ENCODE data around the gene DCPS.
"Not testable (repeated sequence)": the region's sequence is repeated elsewhere in the genome, so short reads cannot be mapped to it uniquely, and the experiment has no call there.

DCPS gene

DNA sequence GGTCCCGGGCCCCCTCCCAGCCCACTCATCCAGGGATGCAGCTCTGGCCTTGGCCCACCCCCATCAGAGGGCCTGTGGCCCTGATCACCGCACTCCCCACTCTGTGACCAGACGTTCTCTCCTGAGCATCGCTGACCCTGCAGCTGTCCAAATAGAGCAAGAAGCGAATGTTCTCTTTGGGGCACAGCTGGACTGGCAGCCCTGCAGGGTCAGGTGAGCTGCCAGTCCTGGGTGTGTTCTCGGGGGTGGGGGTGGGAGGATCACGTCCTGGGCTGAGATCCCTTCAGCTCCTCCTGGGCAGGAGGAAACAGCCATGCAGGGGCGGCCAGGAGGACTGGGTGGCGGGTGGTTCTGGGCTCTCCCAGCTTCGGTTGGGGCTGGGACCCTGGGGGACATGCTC is 78.1 kb downstream of the DCPS start:
- not testable (repeated sequence) for DNase-seq (ENCODE audit: low read depth in 1 of 2, low spot score in 1 of 2)

DNA sequence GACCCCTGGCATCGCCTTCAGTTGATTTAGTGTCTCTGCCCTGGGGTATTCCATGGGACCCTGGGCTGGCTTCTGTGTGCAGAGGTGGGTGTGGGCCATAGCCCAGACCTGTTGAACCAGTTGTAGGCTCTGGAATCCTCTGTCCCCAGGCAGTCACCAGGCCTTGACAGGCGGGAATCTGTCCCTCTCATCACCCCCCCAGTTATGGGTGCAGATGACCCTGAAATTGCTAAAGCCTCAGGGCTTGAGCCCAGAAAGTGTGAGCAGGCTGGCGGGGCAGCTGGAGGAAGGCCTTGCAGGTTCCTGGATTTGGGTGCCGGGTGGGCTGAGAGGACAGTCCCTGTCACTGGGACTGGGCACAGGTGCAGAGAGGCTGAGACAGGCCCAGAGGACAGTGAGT is 78.8 kb downstream of the DCPS start:
- DNase-seq (ENCODE audit: low read depth in 1 of 2, low spot score in 1 of 2), result not testable (repeated sequence)

- DNase-seq (ENCODE audit: low read depth in 1 of 2, low spot score in 1 of 2), result no peak
Measured at GRCh38 chr11:126383339-126384335, 79.8 kb downstream of the DCPS start.

DNA sequence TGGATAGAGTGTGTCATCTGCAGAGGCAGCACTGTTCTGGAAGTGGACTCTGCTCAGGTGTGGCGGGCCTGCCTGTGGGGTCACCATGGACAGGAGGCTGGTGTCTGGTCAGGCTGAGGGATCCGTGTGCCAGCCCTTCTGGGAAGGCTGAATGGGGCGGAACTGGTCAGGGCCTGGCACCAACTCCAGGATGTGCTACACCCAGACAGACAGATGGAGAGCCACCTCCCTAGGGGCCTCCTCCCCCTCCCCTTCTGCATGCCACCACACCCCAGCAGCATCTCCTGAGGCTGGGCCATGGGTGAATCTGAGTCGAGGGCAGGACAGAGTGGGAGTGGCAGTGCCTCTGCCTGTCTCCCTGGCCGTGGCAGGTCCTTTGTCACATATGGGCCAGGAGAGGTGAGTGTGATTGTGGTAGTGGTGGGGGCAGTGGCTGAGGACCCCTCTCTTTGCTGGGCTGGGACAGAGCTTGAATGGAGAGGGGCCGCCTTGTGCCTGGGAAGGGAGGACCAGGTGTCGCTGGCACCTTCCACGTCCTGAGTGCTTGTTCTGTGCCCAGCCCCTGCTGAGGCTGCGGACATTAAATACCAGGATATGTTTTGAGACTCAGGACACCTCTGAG is 80.7 kb downstream of the DCPS start:
- DNase-seq (ENCODE audit: low read depth in 1 of 2, low spot score in 1 of 2), result no peak

- DNase-seq (ENCODE audit: low read depth in 1 of 2, low spot score in 1 of 2), result no peak
Measured at GRCh38 chr11:126385991-126386728, 82.3 kb downstream of the DCPS start.

DNA sequence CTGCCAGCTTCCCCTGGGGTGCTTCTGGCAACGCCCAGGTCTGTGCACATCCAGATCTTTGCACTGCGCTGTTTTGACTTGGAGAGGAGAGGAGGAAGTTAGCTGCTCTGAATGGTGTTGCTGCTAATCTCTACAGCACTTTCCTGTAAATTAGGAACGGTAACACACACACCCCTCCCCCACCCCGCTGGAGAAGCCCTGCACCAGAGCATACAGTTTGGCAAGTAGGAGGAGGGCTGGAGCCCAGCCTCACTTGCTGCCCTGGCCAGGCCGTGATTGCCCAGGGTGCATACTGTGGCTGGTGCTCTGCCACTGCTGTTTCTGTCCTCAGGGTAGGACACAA is 82.8 kb downstream of the DCPS start:
- DNase-seq (ENCODE audit: low read depth in 1 of 2, low spot score in 1 of 2), result not testable (repeated sequence)

- DNase-seq (ENCODE audit: low read depth in 1 of 2, low spot score in 1 of 2), result no peak
Measured at GRCh38 chr11:126387857-126388256, 84.0 kb downstream of the DCPS start.

GRCh38 chr11:126390272-126390867 is 86.5 kb downstream of the DCPS start:
- no peak for DNase-seq (ENCODE audit: low read depth in 1 of 2, low spot score in 1 of 2)

DNA sequence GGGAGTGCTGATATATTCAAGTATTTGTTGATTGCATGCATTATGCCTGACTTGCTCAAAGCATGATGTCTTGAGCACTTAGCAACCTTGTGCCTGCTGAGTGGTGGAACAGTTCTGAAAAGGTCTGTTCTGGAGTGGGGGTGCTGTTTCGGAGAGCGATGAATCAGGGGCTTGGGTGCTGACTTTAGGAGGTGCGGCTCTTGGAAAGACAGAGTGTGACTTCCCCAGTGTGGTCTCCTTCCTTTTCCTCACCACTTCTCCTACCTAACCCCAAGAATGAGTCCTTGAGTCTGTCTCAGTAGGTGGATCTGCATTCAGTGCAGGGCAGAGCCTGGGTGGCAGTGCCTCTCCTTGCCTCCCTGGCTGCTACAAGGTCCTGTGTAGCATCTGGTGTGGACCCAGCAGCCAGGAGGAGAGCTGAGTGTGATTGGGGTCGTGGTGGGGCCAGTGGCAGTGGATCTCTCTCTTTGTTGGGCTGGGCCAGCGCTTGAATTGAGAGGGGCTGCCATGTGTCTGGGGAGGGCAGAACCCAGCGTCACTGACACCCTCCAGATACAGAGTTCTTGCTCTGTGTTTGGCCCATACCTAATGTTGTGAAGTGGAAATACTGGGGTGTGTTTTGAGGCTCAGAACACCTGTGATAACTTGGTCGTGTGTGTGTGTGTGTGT is 87.6 kb downstream of the DCPS start:
- no peak for DNase-seq (ENCODE audit: low read depth in 1 of 2, low spot score in 1 of 2)

DNA sequence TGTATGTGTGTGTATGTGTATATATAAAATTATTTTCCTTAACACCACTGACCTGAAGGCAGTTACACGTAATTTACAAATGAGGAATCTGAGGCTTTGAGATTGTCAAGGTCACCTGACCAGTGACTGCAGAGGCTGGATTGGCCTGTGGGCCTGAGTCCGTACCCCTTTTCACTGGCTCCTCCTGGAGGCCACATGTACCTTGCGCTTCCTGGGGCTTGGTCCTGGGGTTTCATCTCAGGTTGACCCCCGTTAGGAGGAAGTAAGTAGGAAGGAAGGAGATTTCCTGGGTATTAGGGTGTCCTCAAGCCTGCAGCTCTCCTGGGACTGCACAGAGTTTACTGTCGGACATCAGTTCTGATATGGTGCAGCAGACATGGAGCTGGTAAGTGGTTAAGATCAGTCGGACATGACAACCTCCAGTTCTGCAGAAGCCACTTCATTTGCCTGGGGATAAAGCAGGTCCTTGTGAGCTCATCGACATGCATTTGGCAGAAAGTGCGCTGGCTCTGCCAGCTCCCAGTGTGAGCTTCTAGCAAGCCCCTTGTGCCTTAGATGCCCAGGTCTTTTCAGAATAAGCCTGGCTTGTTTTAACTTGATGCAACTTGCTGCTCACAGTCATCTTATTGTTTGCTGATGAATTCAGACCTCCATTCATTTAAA is 88.2 kb downstream of the DCPS start:
- no peak for DNase-seq (ENCODE audit: low read depth in 1 of 2, low spot score in 1 of 2)

GRCh38 chr11:126392633-126393013 is 88.8 kb downstream of the DCPS start:
- no peak for DNase-seq (ENCODE audit: low read depth in 1 of 2, low spot score in 1 of 2)

GRCh38 chr11:126393143-126393542 is 89.3 kb downstream of the DCPS start:
- no peak for DNase-seq (ENCODE audit: low read depth in 1 of 2, low spot score in 1 of 2)

DNA sequence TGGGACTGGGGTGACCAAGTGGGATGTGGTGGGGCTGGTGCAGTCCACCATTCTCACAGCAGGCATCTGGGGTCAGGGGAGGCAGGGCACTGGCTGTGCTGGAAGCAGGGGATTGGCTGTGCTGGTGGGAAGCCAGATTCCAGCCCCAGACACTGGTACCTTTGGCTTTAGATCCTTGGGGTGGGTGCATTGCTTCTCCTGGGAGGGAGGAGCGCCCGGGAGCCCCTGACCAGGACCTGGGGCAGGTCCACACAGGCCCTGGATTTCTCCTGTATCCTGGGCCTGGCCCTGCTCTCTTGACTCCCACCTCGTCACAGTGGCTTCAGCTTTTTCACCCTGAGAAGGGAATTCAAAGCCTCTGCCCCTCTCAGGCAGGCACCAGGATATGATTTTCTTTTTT is 90.2 kb downstream of the DCPS start:
- DNase-seq (ENCODE audit: low read depth in 1 of 2, low spot score in 1 of 2), result no peak

- not testable (repeated sequence) for DNase-seq (ENCODE audit: low read depth in 1 of 2, low spot score in 1 of 2)
Measured at GRCh38 chr11:126394634-126395072, 90.8 kb downstream of the DCPS start.

Measured in activated CD4-positive, alpha-beta T cell treated with anti-CD3 and anti-CD28 coated beads, Interleukin-2, amount 50 U/mL, for 24 hours (primary cell).